CD14-positive monocyte (primary cell): ENCODE measurements around the gene ICAM2. TPM values are rescaled to one million over a fixed set of nuclear protein-coding genes. Genes with fewer than 3 reads are reported as not detected.
A peak's percentile ranks its signal among the peaks of the same experiment; 100 is the strongest.

Source experiments
- DNase-seq, 3 donors: peaks; one replicate each; pipeline ENCODE4 v3.0.0-alpha.2; 2011 to 2022
- H2AFZ ChIP-seq: 2 replicates; pipeline ENCODE4 v1.6.0; 2012; ENCODE audit warnings: mild to moderate bottlenecking, low read depth, low read length, inconsistent platforms; ENCODE audit not compliant: insufficient read depth, poor library complexity, severe bottlenecking
- H3K27ac ChIP-seq, 2 donors: 1 replicate in 1 of 2; 2 replicates in 1 of 2; pipeline ENCODE4 v1.5.1; 2012 to 2013; ENCODE audit warnings: low read length in 2 of 2, control low read depth in 1 of 2, inconsistent platforms in 1 of 2, low read depth in 1 of 2, mild to moderate bottlenecking in 1 of 2
- H3K27me3 ChIP-seq, 2 donors: one replicate each; pipeline versions ENCODE4 v1.6.0 to v1.6.1; 2011 to 2013; ENCODE audit warnings: low read length in 2 of 2; ENCODE audit not compliant: control insufficient read depth in 2 of 2, insufficient read depth in 2 of 2
- H3K36me3 ChIP-seq, 2 donors: replicated peaks in 1 of 2; 1 replicate in 1 of 2; 2 replicates in 1 of 2; pipeline versions ENCODE4 v1.5.1 to v1.6.1; 2012 to 2013; ENCODE audit warnings: low read length in 2 of 2, control low read depth in 1 of 2, inconsistent platforms in 1 of 2, mild to moderate bottlenecking in 1 of 2; ENCODE audit not compliant: insufficient read depth in 2 of 2, control insufficient read depth in 1 of 2
- H3K4me1 ChIP-seq, 2 donors: 1 replicate in 1 of 2; 2 replicates in 1 of 2; pipeline versions ENCODE4 v1.5.1 to v1.6.1; 2012 to 2013; ENCODE audit warnings: low read length in 2 of 2, control low read depth in 1 of 2, inconsistent platforms in 1 of 2, mild to moderate bottlenecking in 1 of 2, moderate library complexity in 1 of 2; ENCODE audit not compliant: insufficient read depth in 2 of 2, control insufficient read depth in 1 of 2
- H3K4me2 ChIP-seq: replicated peaks from 2 replicates; pipeline ENCODE3; 2012; ENCODE audit warnings: low read length, moderate library complexity, mild to moderate bottlenecking; ENCODE audit not compliant: poor library complexity, severe bottlenecking; ENCODE audit errors: extremely low read depth
- H3K4me3 ChIP-seq, 3 experiments: fragments of 200-600 bp in 1 of 3; sonication (generic) in 1 of 3; replicated peaks in 1 of 3; 1 replicate in 2 of 3; 2 replicates in 1 of 3; pipeline ENCODE4 v1.5.1; 2011 to 2013; ENCODE audit warnings: low read length in 3 of 3, mild to moderate bottlenecking in 3 of 3, control low read depth in 2 of 3, low read depth in 2 of 3, inconsistent platforms in 1 of 3, moderate library complexity in 1 of 3
- H3K79me2 ChIP-seq: 2 replicates; pipeline ENCODE4 v1.6.0; 2012; ENCODE audit warnings: mild to moderate bottlenecking, control low read depth, inconsistent platforms, low read length, moderate library complexity; ENCODE audit not compliant: insufficient read depth
- H3K9ac ChIP-seq: 2 replicates; pipeline ENCODE4 v1.6.0; 2017; ENCODE audit warnings: low read length, mild to moderate bottlenecking; ENCODE audit not compliant: insufficient read depth, poor library complexity, severe bottlenecking
- H3K9me3 ChIP-seq, 2 donors: replicated peaks in 1 of 2; 1 replicate in 1 of 2; 2 replicates in 1 of 2; pipeline versions ENCODE4 v1.5.1 to v1.6.1; 2012 to 2013; ENCODE audit warnings: low read length in 2 of 2, control low read depth in 1 of 2; ENCODE audit not compliant: control insufficient read depth in 1 of 2, insufficient read depth in 1 of 2
- H4K20me1 ChIP-seq: 2 replicates; pipeline ENCODE4 v1.6.0; 2012; ENCODE audit warnings: mild to moderate bottlenecking, low read length, control low read depth, moderate library complexity; ENCODE audit not compliant: insufficient read depth
- H3K27ac Mint-ChIP-seq, 7 donors: one replicate each; pipeline ENCODE4 v1.8.0; 2020; ENCODE audit warnings: mild to moderate bottlenecking in 7 of 7, mixed read lengths in 7 of 7, moderate library complexity in 6 of 7, inconsistent platforms in 2 of 7
- H3K27me3 Mint-ChIP-seq, 3 donors: one replicate each; pipeline ENCODE4 v1.8.0; 2021 to 2022; ENCODE audit warnings: low read depth in 3 of 3, mild to moderate bottlenecking in 3 of 3, mixed read lengths in 3 of 3, moderate library complexity in 3 of 3, inconsistent platforms in 1 of 3
- H3K36me3 Mint-ChIP-seq, 2 donors: one replicate each; pipeline ENCODE4 v1.8.0; 2020; ENCODE audit warnings: mixed read lengths in 2 of 2, inconsistent platforms in 1 of 2, mild to moderate bottlenecking in 1 of 2
- H3K4me1 Mint-ChIP-seq: one replicate; pipeline ENCODE4 v1.8.0; 2020; ENCODE audit warnings: mild to moderate bottlenecking, mixed read lengths
- H3K4me3 Mint-ChIP-seq, 2 donors: one replicate each; pipeline ENCODE4 v1.8.0; 2020; ENCODE audit warnings: mild to moderate bottlenecking in 2 of 2, mixed read lengths in 2 of 2, moderate library complexity in 1 of 2
- H3K9me3 Mint-ChIP-seq, 7 donors: one replicate each; pipeline ENCODE4 v1.8.0; 2020 to 2022; ENCODE audit warnings: mixed read lengths in 7 of 7, mild to moderate bottlenecking in 6 of 7, moderate library complexity in 6 of 7, inconsistent platforms in 2 of 7
- WGBS: methylation state at CpG from one replicate; pipeline ENCODE4 v1.1.5; 2013; ENCODE audit warnings: missing lambda C conversion rate; ENCODE audit not compliant: insufficient coverage; 5-methylcytosine and 5-hydroxymethylcytosine counted together
- intact Hi-C, 2 donors: fragments of 100-400 bp; cut with micrococcal nuclease; formaldehyde crosslinking; loops; one replicate each; pipeline versions ENCODE4 v1.15.0 to v1.15.1; 2023
- polyA plus RNA-seq, 3 donors: library from polyadenylated mRNA; depleted of rRNA in 1 of 3; unstranded in 2 of 3; stranded (reverse) in 1 of 3; fragments of 300-500 nt in 2 of 3; fragments of >200 nt in 1 of 3; fragmentation: Illumina TruSeq in 2 of 3; gene quantifications; 1 replicate in 2 of 3; 2 replicates in 1 of 3; pipeline ENCODE4 v1.2.3, GENCODE V29; 2012 to 2021
- TF ChIP-seq, protein P1 (sequence below): fragments of 200-600 bp; IDR thresholded peaks from one replicate; pipeline ENCODE4 v1.8.0; 2022; ENCODE audit warnings: antibody characterized with exemption, mild to moderate bottlenecking

Gene ICAM2
- polyA plus RNA-seq, 3 donors, result 111 to 186 (median 174) TPM

DNA sequence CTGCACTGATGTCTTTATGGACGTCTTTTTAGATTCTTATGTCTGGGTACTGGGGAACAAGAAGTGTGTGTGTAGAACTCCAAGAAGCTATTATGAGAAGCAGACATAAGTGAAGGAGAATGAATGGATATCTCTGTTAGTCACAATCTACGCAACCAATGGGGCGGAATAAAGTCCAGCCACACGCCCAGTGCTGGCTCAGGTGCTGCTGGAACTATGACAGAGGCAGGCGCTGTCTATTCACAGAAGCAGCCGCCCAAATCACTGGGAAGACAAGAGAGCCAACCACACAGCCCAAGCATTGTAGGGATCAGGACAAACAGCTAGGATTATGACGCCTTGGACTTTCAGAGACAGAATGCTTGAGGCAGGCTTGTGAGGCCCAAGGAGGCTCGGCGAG lies 43.9 kb upstream of the ICAM2 start:
- Histone ChIP-seq H3K9ac (no peak overlapping the region), H3K36me3 (peaks cover 52 to 75% of the 10 kb centered on the region in 2 donors), H2AFZ (peak overlapping the region; percentile 43), H3K4me2 (no peak overlapping the region), H3K27me3 (no peaks in the 10 kb centered on the region), H3K4me1 (peaks cover 50 to 69% of the 10 kb centered on the region in 2 donors), H3K27ac (peak overlapping the region; percentile 71 to 79), H3K9me3 (peaks cover 1 to 5% of the 10 kb centered on the region in 2 donors), H3K4me3 (peak overlapping the region in 1 of 3 experiments; percentile 39), H4K20me1 (no peaks in the 10 kb centered on the region), H3K79me2 (no peaks in the 10 kb centered on the region)
- intact Hi-C loops, result loop anchor here (5.0 kb wide), 2 partner anchors 53 to 68 kb away; partner anchors contain the start of gene ERN1 (in 1 of the 2)
- DNase-seq, result no peak
- 81% methylated on average over 6 of the region's 9 CpGs for WGBS
- TF ChIP-seq, protein P1, sequence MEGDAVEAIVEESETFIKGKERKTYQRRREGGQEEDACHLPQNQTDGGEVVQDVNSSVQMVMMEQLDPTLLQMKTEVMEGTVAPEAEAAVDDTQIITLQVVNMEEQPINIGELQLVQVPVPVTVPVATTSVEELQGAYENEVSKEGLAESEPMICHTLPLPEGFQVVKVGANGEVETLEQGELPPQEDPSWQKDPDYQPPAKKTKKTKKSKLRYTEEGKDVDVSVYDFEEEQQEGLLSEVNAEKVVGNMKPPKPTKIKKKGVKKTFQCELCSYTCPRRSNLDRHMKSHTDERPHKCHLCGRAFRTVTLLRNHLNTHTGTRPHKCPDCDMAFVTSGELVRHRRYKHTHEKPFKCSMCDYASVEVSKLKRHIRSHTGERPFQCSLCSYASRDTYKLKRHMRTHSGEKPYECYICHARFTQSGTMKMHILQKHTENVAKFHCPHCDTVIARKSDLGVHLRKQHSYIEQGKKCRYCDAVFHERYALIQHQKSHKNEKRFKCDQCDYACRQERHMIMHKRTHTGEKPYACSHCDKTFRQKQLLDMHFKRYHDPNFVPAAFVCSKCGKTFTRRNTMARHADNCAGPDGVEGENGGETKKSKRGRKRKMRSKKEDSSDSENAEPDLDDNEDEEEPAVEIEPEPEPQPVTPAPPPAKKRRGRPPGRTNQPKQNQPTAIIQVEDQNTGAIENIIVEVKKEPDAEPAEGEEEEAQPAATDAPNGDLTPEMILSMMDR, result no peak
- peaks cover 4 to 9% (median 7%) of the 10 kb centered on the region in 7 donors for H3K9me3 Mint-ChIP-seq
- peaks cover 80 to 87% of the 10 kb centered on the region in 2 donors for H3K36me3 Mint-ChIP-seq
- H3K4me1 Mint-ChIP-seq, result peaks cover 73% of the 10 kb centered on the region
- no peak overlapping the region for H3K4me3 Mint-ChIP-seq
- peak overlapping the region; percentile 21 to 96 (median 92) for H3K27ac Mint-ChIP-seq
- peaks cover 0 to under 1% (median 0%) of the 10 kb centered on the region in 3 donors for H3K27me3 Mint-ChIP-seq

DNA sequence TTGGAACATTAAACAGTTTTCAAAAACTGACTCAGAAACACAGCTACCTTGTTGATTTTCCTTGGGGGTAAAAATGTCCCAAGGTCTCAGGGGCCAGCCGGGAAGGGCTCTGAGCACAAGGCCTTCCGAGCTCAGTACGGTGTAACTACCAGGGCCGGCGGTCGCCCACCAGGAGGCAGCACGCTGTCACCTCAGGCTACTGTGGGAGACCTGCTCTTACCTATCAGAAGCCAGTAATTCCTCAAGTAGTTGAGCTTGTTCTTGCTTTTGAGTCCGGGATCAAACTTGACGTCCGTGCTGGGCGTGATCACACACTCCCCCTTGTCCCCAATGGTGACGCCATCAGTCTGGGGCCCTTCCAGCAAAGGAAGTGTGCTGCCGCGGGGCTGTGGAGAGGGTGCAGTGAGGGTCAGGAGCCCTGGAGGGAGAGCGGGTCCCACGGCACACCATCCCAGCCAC lies 43.4 kb upstream of the ICAM2 start:
- Mint-ChIP-seq H3K4me1 (peaks cover 73% of the 10 kb centered on the region), H3K36me3 (peaks cover 80 to 87% of the 10 kb centered on the region in 2 donors), H3K4me3 (peak overlapping the region in 1 of 2 donors; percentile 42)

More for the DNA sequence above, 43.4 kb upstream of the ICAM2 start:
- intact Hi-C loops, result loop anchor here (2.0 to 5.0 kb wide), 3 partner anchors 13 to 69 kb away; partner anchors contain the start of gene ERN1 (in 1 of the 2)
- WGBS, result 26% methylated on average over 11 of the region's 16 CpGs
- Histone ChIP-seq H4K20me1 (no peaks in the 10 kb centered on the region), H3K36me3 (peaks cover 52 to 75% of the 10 kb centered on the region in 2 donors), H2AFZ (peak overlapping the region; percentile 43), H3K27me3 (no peaks in the 10 kb centered on the region), H3K4me1 (peaks cover 50 to 69% of the 10 kb centered on the region in 2 donors), H3K79me2 (no peaks in the 10 kb centered on the region), H3K4me3 (peak overlapping the region in 1 of 3 experiments; percentile 39), H3K4me2 (peak overlapping the region; percentile 45), H3K27ac (peak overlapping the region; percentile 71 to 79), H3K9me3 (peaks cover 0 to under 1% of the 10 kb centered on the region in 2 donors), H3K9ac (no peak overlapping the region)
- Mint-ChIP-seq H3K9me3 (peaks cover 0 to 4% (median 3%) of the 10 kb centered on the region in 7 donors), H3K27me3 (no peaks in the 10 kb centered on the region), H3K27ac (peak overlapping the region; percentile 90 to 98 (median 92))
- DNase-seq, result peak; percentile 58 to 73 (median 59)
- TF ChIP-seq, protein P1, result peak; percentile 66
